Dermis blood vessel endothelial cell (primary cell): ENCODE measurements around the gene PDE8A. TPM values are rescaled to one million over a fixed set of nuclear protein-coding genes. Genes with fewer than 3 reads are reported as not detected.

ENCODE experiments used
- DNase-seq: peaks from one replicate; pipeline ENCODE4 v3.0.0; 2010
- total RNA-seq: library from RNA; depleted of rRNA; stranded (reverse); fragments of >200 nt; gene quantifications from 2 replicates; pipeline ENCODE4 v1.2.3, GENCODE V29; 2014

The PDE8A gene, protein sequence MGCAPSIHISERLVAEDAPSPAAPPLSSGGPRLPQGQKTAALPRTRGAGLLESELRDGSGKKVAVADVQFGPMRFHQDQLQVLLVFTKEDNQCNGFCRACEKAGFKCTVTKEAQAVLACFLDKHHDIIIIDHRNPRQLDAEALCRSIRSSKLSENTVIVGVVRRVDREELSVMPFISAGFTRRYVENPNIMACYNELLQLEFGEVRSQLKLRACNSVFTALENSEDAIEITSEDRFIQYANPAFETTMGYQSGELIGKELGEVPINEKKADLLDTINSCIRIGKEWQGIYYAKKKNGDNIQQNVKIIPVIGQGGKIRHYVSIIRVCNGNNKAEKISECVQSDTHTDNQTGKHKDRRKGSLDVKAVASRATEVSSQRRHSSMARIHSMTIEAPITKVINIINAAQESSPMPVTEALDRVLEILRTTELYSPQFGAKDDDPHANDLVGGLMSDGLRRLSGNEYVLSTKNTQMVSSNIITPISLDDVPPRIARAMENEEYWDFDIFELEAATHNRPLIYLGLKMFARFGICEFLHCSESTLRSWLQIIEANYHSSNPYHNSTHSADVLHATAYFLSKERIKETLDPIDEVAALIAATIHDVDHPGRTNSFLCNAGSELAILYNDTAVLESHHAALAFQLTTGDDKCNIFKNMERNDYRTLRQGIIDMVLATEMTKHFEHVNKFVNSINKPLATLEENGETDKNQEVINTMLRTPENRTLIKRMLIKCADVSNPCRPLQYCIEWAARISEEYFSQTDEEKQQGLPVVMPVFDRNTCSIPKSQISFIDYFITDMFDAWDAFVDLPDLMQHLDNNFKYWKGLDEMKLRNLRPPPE
- 69.8 and 85.3 TPM in 2 replicates for total RNA-seq

DNA sequence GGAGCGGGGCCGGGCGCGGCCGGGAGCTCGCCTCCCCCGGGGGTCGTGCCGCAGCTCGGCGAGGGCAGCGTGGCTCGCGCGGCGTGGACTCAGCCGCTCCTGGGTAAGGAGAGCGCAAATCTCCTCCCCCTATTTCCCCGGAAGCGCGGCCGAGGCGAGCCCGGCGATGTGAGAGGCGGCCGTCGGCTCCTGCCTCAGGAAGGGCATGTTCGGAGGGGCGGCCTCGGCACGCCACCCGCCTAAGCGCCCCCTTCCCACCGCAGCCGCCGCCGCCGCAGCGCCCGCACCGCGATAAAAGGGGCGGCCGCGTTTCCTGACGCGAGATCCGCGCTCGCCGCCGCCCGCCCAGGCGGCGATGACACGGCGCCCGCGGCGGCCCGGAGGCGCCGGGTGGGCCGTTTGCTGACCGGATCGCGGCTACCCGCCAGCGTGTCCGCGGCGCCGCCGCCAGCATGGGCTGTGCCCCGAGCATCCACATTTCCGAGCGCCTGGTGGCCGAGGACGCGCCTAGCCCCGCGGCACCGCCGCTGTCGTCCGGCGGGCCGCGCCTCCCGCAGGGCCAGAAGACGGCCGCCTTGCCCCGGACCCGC is at the start of gene PDE8A:
PDE8A (plus strand) TSS at position 146 of the 590 bp plus-strand sequence; CDS start at position 453, 307 bp downstream.
- peak; percentile 67 for DNase-seq

DNA sequence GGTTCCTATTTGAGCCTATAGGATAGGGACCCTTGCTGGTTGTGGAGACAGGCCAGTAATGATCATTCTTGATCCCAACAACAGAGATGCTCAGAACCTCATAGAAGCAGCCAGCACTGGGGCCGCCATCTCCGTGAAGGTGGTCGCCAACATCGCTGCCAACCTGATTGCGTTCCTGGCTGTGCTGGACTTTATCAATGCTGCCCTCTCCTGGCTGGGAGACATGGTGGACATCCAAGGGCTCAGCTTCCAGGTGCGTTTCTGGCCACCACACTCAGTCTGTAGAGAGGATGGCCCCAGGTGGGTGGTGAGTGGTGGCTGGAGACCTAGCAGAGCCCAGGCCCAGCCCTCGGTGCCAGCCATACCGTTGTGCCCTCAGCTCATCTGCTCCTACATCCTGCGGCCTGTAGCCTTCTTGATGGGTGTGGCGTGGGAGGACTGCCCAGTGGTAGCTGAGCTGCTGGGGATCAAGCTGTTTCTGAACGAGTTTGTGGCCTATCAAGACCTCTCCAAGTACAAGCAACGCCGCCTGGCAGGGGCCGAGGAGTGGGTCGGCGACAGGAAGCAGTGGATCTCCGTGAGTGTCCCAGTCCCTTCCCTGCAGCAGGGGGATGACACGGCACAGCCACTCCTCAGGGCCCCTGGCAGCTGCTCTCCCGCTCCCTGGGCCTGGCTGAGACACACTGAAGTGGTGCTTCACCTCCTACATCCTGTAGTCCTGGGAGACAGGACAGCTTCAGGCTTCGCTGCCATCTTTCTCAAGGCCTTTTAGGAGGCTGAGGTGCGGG is 46.5 kb upstream of the PDE8A start:
- DNase-seq, result peak; percentile 33

DNA sequence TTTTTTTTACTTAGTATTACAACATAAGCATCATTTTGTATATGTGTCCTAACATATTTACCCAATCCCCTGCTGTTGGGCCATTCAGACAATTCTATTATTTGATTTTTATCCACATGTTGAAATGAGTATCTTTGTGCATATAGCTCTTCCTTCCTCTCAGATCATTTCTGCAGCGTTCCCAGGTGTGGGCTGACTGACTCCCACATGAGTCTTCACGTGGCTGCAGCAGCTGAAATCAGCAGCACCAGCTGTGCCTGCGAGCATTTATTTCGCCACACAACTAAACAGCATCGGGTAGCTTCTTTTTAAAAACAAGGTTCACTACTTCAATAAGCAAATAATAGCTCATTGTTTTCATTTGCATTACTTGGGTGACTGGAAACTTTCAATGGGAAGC is 44.5 kb upstream of the PDE8A start:
- DNase-seq, result no peak

DNA sequence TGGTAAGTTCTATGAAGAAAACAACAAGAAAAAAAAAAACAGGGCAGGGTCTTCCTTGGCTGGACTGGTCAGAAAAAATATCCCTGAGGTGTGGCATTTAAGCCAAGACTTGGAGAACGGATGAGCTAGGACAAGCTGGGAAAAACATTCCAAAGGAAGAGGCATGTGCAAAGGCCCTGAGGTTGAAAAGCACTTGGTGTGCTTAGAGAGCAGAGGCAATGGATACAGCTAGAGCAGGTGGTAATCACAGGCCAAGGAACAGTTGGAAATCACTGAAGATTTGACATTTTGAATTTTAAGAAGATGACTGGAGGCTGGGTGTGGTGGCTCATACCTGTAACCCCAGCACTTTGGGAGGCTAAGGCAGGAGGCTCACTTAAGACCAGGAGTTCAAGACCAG is 42.9 kb upstream of the PDE8A start:
- DNase-seq, result no peak

DNA sequence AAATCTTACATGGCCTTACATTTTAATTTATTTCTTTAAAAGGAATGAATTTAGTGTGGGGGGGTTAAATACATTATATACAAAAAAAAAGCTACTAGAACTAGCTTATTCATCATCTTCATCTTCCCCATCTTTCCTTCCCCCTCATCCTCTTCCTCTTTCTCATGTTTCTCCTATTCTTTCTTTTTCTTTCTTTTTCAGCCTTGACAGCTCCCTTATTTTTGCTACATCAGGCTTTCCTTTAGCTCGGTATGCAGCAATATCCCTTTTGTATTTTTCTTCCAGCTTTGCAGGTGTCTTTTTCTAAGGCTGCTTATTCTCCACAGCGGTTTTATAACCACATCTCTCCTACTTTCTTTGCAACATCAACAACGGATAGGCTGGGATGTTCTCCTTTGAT is 41.3 kb upstream of the PDE8A start:
- DNase-seq, result no peak

DNA sequence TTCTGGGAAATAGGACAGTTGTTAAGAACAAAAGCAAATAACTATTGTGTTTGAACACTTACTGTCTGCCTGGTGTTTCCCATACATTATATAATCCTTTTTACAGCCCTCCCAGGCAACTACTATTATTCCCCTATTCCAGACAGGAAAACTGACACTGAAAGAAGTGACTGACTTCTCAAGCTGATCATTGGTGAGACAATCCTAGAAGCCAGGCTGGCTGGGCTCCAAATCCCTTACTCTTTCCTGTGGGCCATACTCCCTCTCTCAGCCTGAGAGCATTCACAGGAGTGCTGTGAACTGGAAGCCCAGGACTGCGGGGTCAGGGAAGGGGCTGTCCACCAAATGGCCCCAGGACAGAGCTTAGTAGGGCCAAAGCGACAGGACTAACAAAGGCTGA is 39.2 kb upstream of the PDE8A start:
- no peak for DNase-seq

DNA sequence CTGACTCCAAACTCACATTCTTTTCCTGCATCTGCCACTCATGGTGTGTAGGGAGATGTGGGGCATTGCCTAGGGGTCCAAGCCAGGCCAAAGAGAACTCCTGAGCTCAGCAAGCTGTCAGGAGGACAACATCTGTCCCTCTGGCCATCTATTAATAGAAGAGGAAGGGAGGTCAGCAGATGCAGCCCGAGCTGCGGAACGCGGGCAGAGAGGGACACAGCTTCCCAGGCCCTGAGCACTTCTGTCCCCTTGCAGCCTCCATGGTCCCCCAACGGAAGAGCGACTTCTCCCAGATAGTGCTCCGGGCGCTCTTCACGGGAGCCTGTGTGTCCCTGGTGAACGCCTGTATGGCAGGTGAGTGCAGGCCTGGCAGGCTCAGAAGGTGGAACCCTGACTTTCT is 37.3 kb upstream of the PDE8A start:
- no peak for DNase-seq

DNA sequence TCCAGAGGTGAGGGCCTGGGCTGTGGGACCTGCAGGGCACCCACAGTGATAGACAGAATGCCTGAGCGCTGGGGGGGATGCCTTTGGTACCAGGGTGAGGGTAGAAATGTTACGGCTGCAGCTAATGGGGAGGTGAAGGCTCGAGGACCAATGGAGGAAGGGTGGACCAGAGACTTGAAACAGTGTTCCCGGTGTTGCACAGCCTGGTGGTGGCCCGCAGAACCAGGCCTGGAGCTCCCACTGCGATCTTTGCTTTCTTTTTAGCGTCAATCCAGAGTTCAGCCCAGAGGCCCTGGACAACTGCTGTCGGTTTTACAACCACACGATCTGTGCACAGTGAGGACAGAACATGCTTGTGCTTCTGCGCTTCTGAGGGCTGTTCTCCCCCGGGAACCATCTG is 36.8 kb upstream of the PDE8A start:
- DNase-seq, result no peak

DNA sequence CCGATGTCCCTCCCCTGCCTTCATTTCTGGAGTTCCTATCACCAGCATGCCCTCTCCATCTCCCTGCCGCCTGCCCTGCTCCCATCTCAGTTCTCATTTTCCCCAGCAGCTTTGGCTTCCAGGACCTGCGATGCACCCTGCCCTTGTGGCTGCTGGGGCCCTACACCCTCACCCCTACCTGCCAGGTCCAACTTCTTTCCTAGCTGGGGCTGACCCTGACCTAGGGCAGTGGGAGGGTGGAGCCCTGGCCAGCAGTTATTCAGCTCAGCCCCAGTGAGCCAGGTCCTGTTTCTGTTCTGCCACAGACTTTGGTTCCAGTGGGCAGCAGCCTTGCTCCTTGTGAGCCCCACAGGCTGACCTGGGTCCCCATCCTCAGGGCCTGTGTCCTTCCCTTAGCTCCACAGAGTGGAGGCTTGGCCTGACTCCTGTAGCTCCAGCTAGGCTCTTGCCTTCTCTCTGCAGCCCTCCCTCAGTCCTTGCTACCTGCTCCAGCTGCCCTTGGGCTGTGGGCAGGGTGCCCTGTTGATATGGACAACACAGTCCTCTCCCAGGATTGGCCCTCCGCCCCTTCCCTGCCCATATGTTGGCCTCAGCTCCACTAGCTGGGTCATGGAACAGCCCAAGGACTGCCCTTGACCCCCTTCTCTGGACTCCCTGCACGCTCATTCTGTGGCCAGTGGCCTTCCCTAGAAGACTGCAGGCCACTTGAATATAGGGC is 34.7 kb upstream of the PDE8A start:
- DNase-seq, result no peak

DNA sequence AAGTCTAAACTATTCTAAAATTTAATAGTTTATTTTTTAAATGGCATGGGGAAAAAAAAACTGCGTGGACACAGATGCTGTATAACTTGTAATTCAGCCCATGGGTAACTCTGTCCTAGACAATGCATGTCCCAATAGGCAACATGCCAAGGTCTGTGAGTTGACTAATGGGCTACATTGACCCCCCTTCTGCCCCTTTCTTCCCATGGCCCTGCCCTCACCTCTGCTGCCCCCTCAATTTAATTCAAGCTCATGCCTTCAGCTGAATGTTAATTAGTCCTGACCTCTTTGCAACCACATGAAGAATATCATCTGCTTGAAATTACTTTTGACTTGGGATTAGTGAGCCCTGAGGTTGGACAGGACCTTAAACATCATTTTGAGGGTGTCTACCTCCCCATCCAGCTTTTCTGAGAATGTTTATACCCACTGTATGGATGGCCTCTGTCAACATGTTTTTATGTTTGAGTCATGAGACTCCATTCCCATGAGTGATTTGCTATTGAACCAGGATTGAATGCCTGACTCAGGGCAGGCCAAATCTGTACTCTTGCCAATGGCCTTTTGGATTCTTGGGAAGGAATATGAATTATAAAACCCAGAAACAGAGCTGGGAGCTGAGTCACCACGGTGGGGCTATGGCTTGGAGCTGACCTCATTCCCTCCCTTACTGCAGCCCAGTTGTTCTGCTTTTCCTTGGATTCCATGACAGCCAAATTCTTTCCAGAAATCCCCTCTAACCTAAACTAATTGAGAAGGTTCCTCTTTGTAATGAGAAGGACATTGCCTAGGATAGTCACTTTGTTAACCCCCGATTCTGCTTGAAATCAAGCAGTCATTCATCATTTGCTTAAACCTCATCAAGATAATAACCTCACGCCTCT is 33.5 kb upstream of the PDE8A start:
- DNase-seq, result peak; percentile 86

DNA sequence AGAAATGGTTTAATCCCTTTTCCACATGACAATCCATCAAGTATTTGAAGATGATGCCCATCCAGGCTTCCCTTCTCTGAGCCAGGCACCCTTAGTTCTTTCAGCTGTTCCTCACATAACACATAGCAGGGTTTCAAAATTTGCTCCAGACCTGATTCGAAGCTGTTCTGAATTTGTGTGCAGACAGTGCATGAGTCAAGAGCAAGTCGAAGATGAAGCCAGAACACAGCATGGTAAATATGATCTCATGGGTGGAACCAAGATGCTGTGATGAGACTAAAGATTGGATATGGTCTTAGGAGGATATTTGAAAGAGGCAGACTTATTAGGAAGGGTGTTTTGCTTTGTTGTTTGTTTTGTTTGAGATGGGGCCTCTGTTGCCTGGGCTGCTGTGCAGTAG is 32.6 kb upstream of the PDE8A start:
- DNase-seq, result no peak

DNA sequence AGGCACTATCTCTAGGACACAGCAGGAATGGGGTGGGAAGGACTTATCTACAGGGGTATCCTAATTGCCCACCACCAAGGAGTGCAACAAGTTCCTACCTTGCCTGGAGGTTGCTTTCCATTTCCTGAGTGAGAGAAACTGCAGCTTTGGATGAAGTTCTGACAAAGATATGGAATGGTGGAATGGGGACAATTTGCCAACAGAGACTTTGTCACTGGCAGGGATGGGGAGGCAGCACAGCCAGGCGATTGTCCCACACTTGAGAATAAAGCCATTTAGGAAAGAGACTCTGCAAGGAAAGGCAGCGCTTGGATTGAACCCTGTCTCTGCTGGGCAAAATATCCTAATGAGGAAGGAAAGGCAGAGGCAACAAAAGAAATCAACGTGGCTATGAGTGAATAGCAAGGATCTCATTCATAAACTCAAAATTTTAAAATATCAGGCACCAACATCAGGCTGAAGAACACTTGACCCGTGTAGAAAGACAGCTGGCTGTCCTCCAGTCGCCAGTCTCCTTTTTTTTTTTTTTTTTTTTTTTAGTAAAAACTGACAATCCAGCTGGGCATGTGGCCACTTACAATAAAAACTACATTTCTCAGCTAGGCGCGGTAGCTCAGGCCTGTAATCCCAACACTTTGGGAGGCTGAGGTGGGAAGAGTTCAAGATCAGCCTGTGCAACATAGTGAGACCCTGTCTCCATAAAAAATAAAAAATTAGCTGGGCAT is 31.6 kb upstream of the PDE8A start:
- DNase-seq, result no peak

DNA sequence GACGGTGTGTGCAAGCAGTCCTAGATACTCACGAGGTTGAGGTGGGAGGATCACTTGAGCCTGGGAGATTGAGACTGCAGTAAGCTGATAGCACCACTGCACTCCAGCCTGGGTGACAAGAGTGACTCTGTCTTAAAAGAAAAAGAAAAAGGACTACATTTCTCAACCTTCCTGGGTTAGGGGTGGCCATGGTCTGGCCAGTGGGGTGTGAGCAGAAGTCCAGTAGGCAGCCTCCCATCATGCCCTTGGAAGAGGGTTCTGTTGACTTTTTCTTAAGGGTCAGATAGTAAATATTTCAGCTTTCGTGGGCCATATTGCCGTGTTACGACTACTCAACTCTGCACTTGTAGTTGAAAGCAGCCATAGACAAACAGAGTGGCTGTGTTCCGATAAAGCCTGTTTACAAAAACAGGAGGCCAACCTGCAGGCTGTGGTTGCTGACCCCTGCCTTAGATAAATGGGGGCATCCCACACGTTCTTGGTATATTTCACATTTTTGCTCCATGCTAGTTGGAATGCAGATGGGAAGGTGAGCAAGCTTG is 31.0 kb upstream of the PDE8A start:
- no peak for DNase-seq

DNA sequence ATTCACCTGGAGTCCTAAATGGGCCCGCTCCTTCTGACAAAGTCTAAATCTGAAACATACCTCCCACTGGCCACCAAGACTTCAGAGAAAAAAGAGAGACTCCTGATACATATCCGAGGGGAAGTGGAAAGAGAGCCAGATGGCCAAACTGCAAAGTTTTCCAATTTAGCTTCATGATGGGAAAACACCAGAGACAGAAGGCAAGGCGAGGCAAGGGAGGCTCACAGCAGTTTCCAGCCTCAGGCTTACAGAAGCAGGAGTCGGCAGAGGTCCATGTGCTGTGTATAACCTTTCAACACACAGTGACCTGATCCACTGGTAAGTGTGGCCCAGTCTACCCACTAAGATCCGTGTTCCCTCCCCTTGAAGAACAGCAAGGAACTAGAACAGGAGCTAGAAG is 29.9 kb upstream of the PDE8A start:
- no peak for DNase-seq

DNA sequence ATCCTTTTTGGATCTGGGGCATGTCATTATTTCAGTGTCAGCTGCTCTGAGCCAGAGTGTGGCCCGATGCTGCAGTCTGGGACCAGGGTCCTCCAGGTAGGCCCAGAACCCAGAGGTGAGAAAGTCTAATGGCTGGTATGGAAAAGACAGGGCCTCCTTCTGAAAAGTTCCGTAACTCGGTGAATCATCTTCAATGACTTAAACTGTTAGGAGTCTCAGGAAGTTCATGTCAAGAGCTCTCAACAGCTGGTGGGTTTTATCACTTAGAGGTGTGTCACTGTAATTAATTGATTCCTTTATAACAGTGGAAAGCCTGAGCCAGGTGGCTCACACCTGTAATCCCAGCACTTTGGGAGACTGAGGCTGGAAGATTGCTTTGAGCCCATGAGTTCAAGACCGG is 28.5 kb upstream of the PDE8A start:
- DNase-seq, result peak; percentile 35

DNA sequence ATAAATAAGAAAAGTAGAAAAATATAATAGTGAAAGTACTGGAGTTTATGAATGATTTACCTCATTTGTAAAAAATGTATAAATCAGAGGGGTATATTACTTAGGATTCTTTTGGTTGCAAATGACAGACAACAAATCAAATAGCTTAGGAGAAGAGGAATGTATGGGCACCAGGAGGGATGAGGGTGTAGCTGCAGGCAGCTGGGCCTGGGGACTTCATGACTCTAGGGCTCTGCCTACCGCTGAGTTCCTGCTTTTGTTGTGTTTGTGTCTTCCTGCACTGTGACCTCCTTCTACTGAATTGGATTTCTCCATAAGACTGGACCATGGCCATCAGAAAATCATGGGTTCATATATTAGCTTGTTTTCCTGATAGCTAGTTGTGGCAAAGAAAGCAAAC is 27.9 kb upstream of the PDE8A start:
- peak; percentile 30 for DNase-seq

DNA sequence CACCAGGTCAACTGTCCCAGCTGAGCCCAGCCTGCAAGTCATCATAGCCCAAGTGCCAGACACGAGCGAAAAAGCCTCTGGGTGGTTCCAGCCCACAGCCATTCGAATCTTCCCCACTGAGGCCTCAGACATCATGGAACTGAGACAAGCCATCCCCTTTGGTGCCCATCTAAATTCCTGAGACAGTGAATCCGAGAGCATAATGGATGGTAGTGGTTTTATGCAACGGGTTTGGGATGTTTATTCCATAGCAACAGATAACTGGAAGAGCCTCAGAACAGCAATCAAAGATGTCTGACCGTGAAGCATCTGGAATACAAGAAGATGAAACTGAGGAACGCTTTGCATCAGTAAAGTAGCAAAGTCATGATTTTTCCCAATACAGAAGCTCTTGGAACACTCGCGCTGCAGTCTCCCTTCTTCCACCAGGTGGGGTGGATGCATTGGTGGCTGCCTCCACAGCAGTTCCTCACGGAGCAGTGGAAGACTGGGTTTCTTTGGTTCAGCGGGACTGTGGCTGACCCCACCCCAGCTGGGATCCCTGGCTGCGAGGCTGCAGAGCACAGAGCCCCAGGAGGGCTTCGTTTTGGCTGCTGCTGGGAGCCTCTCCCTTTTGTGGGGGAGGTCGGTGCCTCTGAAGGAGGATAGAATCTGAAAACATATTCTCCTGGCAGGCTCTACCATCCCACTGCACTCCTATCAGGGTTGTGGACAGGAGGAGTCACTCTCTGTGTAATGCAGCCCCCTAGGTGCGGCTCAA is 26.4 kb upstream of the PDE8A start:
- peak; percentile 92 for DNase-seq

DNA sequence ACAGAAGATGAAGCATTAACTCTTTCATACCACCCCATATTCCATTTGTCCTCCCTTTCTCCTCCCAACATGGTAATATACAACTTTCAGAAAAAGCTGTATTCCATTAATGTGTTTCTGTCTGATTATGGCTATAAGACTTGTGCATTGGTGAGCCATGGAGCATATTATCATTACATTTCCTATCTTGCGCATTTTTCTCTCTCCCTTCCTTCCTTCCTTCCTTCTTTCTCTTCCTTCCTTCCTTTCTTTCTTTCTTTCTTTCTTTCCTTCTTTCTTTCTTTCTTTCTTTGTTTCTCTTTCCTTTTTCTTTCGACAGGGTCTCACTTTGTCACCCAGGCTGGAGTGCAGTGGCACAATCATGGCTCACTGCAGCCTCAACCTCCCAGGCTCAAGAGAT is 25.5 kb upstream of the PDE8A start:
- no peak for DNase-seq
